DND-41 (cell line): Measurements from ENCODE around the gene HES5.

Experiments used
- ATAC-seq: fragments of 200-7000 bp; cut with Tn5 transposase; 3 replicates; pipeline ENCODE4 v1.9.1; 2021; ENCODE audit warnings: low read depth; ENCODE audit not compliant: insufficient read depth
- DNase-seq: peaks from one replicate; pipeline ENCODE4 v3.0.0-alpha.2; 2020
- H2AFZ ChIP-seq: 2 replicates; pipeline ENCODE4 v1.6.0; 2012; ENCODE audit warnings: low read depth, low read length
- H3K27ac ChIP-seq: 2 replicates; pipeline ENCODE4 v1.5.1; 2012; ENCODE audit warnings: low read length, inconsistent platforms
- H3K27me3 ChIP-seq: fragments of 200-600 bp; sonication (generic); 2 replicates; pipeline ENCODE4 v1.6.0; 2012; ENCODE audit warnings: low read length, mild to moderate bottlenecking, inconsistent platforms; ENCODE audit not compliant: insufficient read depth, poor library complexity
- H3K36me3 ChIP-seq: 2 replicates; pipeline ENCODE4 v1.5.1; 2012; ENCODE audit warnings: low read length, inconsistent platforms; ENCODE audit not compliant: insufficient read depth
- H3K4me1 ChIP-seq: 2 replicates; pipeline ENCODE4 v1.5.1; 2012; ENCODE audit warnings: mild to moderate bottlenecking, low read length; ENCODE audit not compliant: insufficient read depth
- H3K4me2 ChIP-seq: 2 replicates; pipeline ENCODE4 v1.6.0; 2012; ENCODE audit warnings: mild to moderate bottlenecking, moderate library complexity, low read length, inconsistent platforms; ENCODE audit not compliant: insufficient read depth
- H3K4me3 ChIP-seq, 2 experiments: fragments of 200-600 bp in 1 of 2; shearing (Covaris generic) in 1 of 2; 2 replicates each; pipeline ENCODE4 v1.5.1; 2012 to 2016; ENCODE audit warnings: inconsistent platforms in 2 of 2, low read length in 2 of 2, mild to moderate bottlenecking in 2 of 2, low read depth in 1 of 2, moderate library complexity in 1 of 2
- H3K79me2 ChIP-seq: 2 replicates; pipeline ENCODE4 v1.6.0; 2012; ENCODE audit warnings: low read length, inconsistent platforms; ENCODE audit not compliant: insufficient read depth
- H3K9ac ChIP-seq: 2 replicates; pipeline ENCODE4 v1.6.0; 2012; ENCODE audit warnings: low read depth, mild to moderate bottlenecking, inconsistent platforms, low read length, moderate library complexity
- H3K9me3 ChIP-seq: 2 replicates; pipeline ENCODE4 v1.5.1; 2012; ENCODE audit warnings: low read length, moderate library complexity, mild to moderate bottlenecking, inconsistent platforms; ENCODE audit not compliant: insufficient read depth, severe bottlenecking
- H4K20me1 ChIP-seq: 2 replicates; pipeline ENCODE4 v1.6.0; 2012; ENCODE audit warnings: low read length; ENCODE audit not compliant: insufficient read depth
- EZH2 ChIP-seq: IDR thresholded peaks from 3 replicates; pipeline ENCODE4 v1.6.1; 2012; ENCODE audit warnings: borderline replicate concordance, low read depth, mild to moderate bottlenecking, moderate library complexity, low read length, inconsistent platforms; ENCODE audit not compliant: severe bottlenecking
- TF ChIP-seq, protein P1 (sequence below): IDR thresholded peaks from 2 replicates; pipeline ENCODE4 v1.5.1; 2012; ENCODE audit warnings: borderline replicate concordance, low read length, moderate library complexity, mild to moderate bottlenecking; ENCODE audit not compliant: poor library complexity, severe bottlenecking; ENCODE audit errors: extremely low read depth

Gene HES5

GRCh38 chr1:2556678-2557481 lies 26.8 kb upstream of the HES5 start:
- H3K36me3 ChIP-seq: no peaks in the 10 kb centered on the region
- no peaks in the 10 kb centered on the region for H3K9me3 ChIP-seq
- H3K79me2 ChIP-seq: no peaks in the 10 kb centered on the region
- H3K4me2 ChIP-seq: peak overlapping the region; percentile 76
- H3K27me3 ChIP-seq: no peaks in the 10 kb centered on the region
- H4K20me1 ChIP-seq: no peaks in the 10 kb centered on the region
- H3K9ac ChIP-seq: peak overlapping the region; percentile 77
- DNase-seq: peak; percentile 42
- H3K4me1 ChIP-seq: peaks cover 31% of the 10 kb centered on the region
- peak overlapping the region; percentile 21 to 59; a peak in 3 of 4 replicates for H3K4me3 ChIP-seq
- no peak; the same call in 2 of the 3 replicates for ATAC-seq
- H2AFZ ChIP-seq: peak overlapping the region; percentile 73
- TF ChIP-seq, protein P1, sequence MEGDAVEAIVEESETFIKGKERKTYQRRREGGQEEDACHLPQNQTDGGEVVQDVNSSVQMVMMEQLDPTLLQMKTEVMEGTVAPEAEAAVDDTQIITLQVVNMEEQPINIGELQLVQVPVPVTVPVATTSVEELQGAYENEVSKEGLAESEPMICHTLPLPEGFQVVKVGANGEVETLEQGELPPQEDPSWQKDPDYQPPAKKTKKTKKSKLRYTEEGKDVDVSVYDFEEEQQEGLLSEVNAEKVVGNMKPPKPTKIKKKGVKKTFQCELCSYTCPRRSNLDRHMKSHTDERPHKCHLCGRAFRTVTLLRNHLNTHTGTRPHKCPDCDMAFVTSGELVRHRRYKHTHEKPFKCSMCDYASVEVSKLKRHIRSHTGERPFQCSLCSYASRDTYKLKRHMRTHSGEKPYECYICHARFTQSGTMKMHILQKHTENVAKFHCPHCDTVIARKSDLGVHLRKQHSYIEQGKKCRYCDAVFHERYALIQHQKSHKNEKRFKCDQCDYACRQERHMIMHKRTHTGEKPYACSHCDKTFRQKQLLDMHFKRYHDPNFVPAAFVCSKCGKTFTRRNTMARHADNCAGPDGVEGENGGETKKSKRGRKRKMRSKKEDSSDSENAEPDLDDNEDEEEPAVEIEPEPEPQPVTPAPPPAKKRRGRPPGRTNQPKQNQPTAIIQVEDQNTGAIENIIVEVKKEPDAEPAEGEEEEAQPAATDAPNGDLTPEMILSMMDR: no peak
- TF ChIP-seq EZH2: no peak
- peak overlapping the region; percentile 90 for H3K27ac ChIP-seq

DNA sequence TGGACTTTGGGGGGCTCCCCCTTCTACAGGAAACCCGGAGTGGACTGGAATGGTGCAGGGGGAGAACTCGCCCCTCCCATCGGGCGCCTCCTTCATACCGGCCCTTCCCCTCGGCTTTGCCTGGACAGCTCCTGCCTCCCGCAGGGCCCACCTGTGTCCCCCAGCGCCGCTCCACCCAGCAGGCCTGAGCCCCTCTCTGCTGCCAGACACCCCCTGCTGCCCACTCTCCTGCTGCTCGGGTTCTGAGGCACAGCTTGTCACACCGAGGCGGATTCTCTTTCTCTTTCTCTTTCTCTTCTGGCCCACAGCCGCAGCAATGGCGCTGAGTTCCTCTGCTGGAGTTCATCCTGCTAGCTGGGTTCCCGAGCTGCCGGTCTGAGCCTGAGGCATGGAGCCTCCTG lies 26.2 kb upstream of the HES5 start, which contains the start of gene TNFRSF14:
TSS of gene TNFRSF14 (plus strand) at position 95 of the 401 bp plus-strand sequence. CDS start at position 389, 294 bp downstream.
- peak within 1 kb of the TSS; percentile 73 for H2AFZ ChIP-seq
- no peaks in the 10 kb centered on the region for H3K9me3 ChIP-seq
- H3K79me2 ChIP-seq: no peaks in the 10 kb centered on the region
- H3K4me2 ChIP-seq: peak within 1 kb of the TSS; percentile 76
- peak within 1 kb of the TSS; percentile 21 to 59; a peak in 3 of 4 replicates for H3K4me3 ChIP-seq
- TF ChIP-seq EZH2: no peak
- TF ChIP-seq, protein P1: peak; percentile 59
- DNase-seq (peak; percentile 88), ATAC-seq (peak; percentile 84)
- H3K4me1 ChIP-seq: peaks cover 31% of the 10 kb centered on the region
- H3K9ac ChIP-seq: peak within 1 kb of the TSS; percentile 77
- H3K27ac ChIP-seq: peak within 1 kb of the TSS; percentile 90
- no peaks in the 10 kb centered on the region for H3K27me3 ChIP-seq
- H3K36me3 ChIP-seq: no peaks in the 10 kb centered on the region
- no peaks in the 10 kb centered on the region for H4K20me1 ChIP-seq

DNA sequence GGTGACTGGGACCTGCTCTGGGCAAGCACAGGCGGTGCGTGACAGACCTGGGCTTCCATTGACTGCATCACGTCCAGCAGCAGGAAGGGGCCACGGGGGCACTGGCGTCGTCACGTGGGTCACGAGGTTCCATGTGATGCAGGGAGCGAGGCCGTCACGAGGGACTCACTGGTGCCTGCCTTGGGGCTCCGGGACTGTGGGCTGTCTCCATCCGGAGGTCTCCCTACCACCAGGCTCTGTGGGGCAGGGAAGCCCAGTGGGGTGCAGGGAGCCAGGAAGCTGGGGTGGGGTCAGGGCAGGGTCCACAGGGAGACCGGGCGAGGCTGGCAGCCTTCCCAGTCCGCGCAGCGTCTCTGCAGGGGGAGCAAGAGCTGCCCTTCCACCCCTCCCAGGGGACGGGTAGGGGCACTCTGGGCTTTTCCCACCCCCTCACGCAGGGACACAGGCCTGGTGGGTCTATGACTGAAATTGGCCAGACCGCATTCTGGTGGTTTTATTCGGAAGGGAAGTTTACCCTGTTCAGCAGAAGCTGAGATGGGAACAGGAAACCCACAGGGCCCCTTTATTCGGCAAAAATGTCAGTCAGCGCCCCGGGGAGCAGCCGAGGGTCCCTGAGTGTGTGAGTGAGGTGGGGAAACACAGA lies 25.7 kb upstream of the HES5 start:
- Histone ChIP-seq H3K9me3 (no peaks in the 10 kb centered on the region), H4K20me1 (no peaks in the 10 kb centered on the region), H3K4me1 (peaks cover 31% of the 10 kb centered on the region), H2AFZ (peak overlapping the region; percentile 73), H3K27me3 (no peaks in the 10 kb centered on the region), H3K4me2 (peak overlapping the region; percentile 76), H3K79me2 (no peaks in the 10 kb centered on the region), H3K36me3 (no peaks in the 10 kb centered on the region), H3K27ac (peak overlapping the region; percentile 90), H3K9ac (peak overlapping the region; percentile 77), H3K4me3 (peak overlapping the region; percentile 21 to 59; a peak in 3 of 4 replicates)
- peak; percentile 72 for ATAC-seq
- TF ChIP-seq, protein P1: no peak
- TF ChIP-seq EZH2: no peak
- peak; percentile 83 for DNase-seq
